Left lung (tissue), 10 donors: ENCODE data around the gene CSTPP1. TPM values are rescaled to one million over a fixed set of nuclear protein-coding genes. Genes with fewer than 3 reads are reported as not detected.
"Not testable (repeated sequence)": the region's sequence is repeated elsewhere in the genome, so short reads cannot be mapped to it uniquely, and the experiment has no call there.

ENCODE experiments used
- ATAC-seq: fragments of 200-7000 bp; cut with Tn5 transposase; one replicate; pipeline ENCODE4 v1.9.1; 2020; ENCODE audit warnings: moderate library complexity
- DNase-seq, 4 donors: peaks; one replicate each; pipeline ENCODE4 v3.0.0-alpha.2; 2013 to 2020
- H3K27ac ChIP-seq, 2 donors: fragments of 200-600 bp; sonication (generic) in 1 of 2; one replicate each; pipeline versions ENCODE4 v1.5.0 to v1.8.0; 2020 to 2021
- H3K27me3 ChIP-seq, 2 donors: fragments of 200-600 bp; sonication (generic) in 1 of 2; one replicate each; pipeline versions ENCODE4 v1.5.0 to v1.8.0; 2020 to 2021
- H3K36me3 ChIP-seq, 2 donors: fragments of 200-600 bp; sonication (generic) in 1 of 2; one replicate each; pipeline versions ENCODE4 v1.5.0 to v1.8.0; 2020 to 2021
- H3K4me1 ChIP-seq, 2 donors: fragments of 200-600 bp; one replicate each; pipeline ENCODE4 v1.8.0; 2021
- H3K4me3 ChIP-seq, 2 donors: fragments of 200-600 bp; sonication (generic) in 1 of 2; one replicate each; pipeline versions ENCODE4 v1.5.0 to v1.8.0; 2020 to 2021; ENCODE audit warnings: mild to moderate bottlenecking in 1 of 2
- H3K9me3 ChIP-seq, 2 donors: fragments of 200-600 bp; sonication (generic) in 1 of 2; one replicate each; pipeline versions ENCODE4 v1.5.0 to v1.8.0; 2020 to 2021
- intact Hi-C, 2 donors: fragments of 100-400 bp; cut with DNase I; formaldehyde crosslinking; loops; one replicate each; pipeline versions ENCODE4 v1.11.2 to v1.14.2; 2022
- polyA plus RNA-seq, 6 donors: library from polyadenylated mRNA; unstranded; fragments of 120-200 nt; gene quantifications; one replicate each; pipeline ENCODE4 v1.2.1, GENCODE V29; 2013; ENCODE audit not compliant: insufficient read length in 6 of 6
- total RNA-seq, 2 donors: library from RNA; stranded (reverse); fragmentation: NEBNext Ultra II Directional; extraction: Animal tissue kit (Norgen Biotek cat#: 25700); gene quantifications; one replicate each; pipeline ENCODE4 v1.2.1, GENCODE V29; 2021
- TF ChIP-seq, protein P1 (sequence below), 2 donors: fragments of 200-600 bp; sonication (generic) in 1 of 2; IDR thresholded peaks; one replicate each; pipeline versions ENCODE4 v1.5.0 to v1.8.0; 2021; ENCODE audit warnings: antibody characterized with exemption in 2 of 2
- donor health status: DM: no; HTN: yes; CAD: no.
- donor health status: DM: no; HTN: no; CAD: no.

CSTPP1 gene
- total and polyA plus RNA-seq, 8 donors: 28.7 to 56.0 (median 51.4) TPM

DNA sequence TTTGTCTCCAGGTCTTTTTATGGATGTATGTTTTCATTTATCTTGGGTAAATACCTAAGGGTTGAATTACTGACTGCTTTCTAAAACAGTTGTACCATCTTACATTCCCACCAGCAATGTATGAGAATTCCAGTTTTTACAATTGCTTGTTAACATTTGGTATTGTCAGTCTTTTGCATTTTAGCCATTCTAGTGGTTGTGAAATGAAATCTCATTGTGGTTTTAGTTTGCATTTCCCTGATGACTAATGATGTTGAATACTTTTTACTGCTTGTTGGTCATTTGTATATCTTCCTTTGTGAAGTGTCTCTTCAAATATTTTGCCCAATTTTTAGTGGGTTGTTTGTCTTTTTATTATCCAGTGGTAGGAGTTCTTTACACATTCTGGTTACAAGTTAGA lies 147.4 kb downstream of the CSTPP1 start:
- Histone ChIP-seq H3K27me3 (no peaks in the 10 kb centered on the region), H3K27ac (no peak overlapping the region), H3K4me3 (no peak overlapping the region), H3K36me3 (no peaks in the 10 kb centered on the region), H3K4me1 (no peaks in the 10 kb centered on the region), H3K9me3 (no peaks in the 10 kb centered on the region)
- DNase-seq (no peak), ATAC-seq (no peak)
- TF ChIP-seq, protein P1, sequence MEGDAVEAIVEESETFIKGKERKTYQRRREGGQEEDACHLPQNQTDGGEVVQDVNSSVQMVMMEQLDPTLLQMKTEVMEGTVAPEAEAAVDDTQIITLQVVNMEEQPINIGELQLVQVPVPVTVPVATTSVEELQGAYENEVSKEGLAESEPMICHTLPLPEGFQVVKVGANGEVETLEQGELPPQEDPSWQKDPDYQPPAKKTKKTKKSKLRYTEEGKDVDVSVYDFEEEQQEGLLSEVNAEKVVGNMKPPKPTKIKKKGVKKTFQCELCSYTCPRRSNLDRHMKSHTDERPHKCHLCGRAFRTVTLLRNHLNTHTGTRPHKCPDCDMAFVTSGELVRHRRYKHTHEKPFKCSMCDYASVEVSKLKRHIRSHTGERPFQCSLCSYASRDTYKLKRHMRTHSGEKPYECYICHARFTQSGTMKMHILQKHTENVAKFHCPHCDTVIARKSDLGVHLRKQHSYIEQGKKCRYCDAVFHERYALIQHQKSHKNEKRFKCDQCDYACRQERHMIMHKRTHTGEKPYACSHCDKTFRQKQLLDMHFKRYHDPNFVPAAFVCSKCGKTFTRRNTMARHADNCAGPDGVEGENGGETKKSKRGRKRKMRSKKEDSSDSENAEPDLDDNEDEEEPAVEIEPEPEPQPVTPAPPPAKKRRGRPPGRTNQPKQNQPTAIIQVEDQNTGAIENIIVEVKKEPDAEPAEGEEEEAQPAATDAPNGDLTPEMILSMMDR (IDR thresholded peaks at IDR 0.05): no peak
- intact Hi-C loops: no loop called here

DNA sequence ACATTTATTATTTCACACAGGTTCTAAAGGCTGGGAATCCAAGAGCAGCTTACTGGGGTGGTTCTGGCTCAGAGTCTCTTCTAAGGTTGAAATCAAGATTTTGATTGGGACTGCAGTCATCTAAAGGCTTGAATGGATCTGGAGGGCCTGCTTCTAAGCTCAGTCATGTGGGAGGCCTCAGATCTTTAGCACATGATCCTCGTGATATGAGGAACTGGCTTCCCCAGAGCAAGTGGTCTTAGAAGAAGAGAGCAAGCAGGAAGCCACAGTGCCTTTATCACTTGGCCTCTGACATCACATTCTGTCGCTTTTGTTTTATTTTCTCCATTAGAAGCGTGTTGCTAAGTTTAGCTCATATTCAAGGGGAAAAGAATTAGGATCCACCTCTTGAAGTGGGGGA lies 151.2 kb downstream of the CSTPP1 start:
- no peaks in the 10 kb centered on the region for H3K27me3 ChIP-seq
- H3K4me1 ChIP-seq: no peaks in the 10 kb centered on the region
- no peak overlapping the region for H3K27ac ChIP-seq
- intact Hi-C loops: no loop called here
- DNase-seq (no peak), ATAC-seq (no peak)
- TF ChIP-seq, protein P1 (IDR thresholded peaks at IDR 0.05): no peak
- H3K4me3 ChIP-seq: no peak overlapping the region
- H3K9me3 ChIP-seq: no peaks in the 10 kb centered on the region
- no peaks in the 10 kb centered on the region for H3K36me3 ChIP-seq

DNA sequence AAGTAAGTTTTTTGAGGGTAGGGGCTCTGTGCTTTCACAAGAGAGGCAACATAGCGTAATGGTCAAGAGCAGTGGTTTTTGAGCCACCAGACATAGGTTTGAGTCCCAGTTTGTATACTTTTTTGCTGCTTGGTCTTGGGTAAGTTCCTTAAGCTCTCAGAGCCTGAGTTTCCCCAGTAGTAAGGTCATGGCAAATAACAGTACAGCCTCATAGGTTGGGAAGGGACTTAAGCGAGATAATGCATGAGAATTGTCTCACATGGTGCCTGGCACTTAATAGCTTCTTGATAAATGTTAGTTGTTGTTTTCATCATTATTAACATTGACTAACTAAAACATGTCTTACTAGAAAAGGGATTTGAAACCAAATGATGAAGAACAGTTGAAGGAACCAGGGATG lies 157.0 kb downstream of the CSTPP1 start:
- no peaks in the 10 kb centered on the region for H3K9me3 ChIP-seq
- intact Hi-C loops: no loop called here
- H3K4me1 ChIP-seq: no peaks in the 10 kb centered on the region
- H3K27me3 ChIP-seq: no peaks in the 10 kb centered on the region
- TF ChIP-seq, protein P1 (IDR thresholded peaks at IDR 0.05): no peak
- no peaks in the 10 kb centered on the region for H3K36me3 ChIP-seq
- ATAC-seq: no peak
- no peak for DNase-seq
- no peak overlapping the region for H3K4me3 ChIP-seq
- H3K27ac ChIP-seq: no peak overlapping the region

DNA sequence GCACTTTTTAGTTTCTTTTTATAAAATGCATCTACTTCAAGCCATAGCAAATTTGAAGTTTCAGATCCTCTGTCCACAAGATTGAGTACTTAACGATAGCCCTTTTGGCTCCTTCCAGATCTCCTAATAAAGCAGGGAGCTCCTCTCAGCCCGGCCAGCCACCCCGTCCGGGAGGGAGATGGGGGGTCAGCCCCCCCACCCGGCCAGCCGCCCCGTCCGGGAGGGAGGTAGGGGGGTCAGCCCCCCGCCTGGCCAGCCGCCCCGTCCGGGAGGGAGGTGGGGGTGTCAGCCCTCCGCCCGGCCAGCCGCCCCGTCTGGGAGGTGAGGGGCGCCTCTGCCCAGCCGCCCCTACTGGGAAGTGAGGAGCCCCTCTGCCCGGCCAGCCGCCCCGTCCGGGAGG lies 160.3 kb downstream of the CSTPP1 start:
- H3K36me3 ChIP-seq, intact Hi-C loops, ATAC-seq, DNase-seq, H3K27me3 ChIP-seq, H3K9me3 ChIP-seq, H3K4me1 ChIP-seq, H3K4me3 ChIP-seq, H3K27ac ChIP-seq: not testable (repeated sequence)

DNA sequence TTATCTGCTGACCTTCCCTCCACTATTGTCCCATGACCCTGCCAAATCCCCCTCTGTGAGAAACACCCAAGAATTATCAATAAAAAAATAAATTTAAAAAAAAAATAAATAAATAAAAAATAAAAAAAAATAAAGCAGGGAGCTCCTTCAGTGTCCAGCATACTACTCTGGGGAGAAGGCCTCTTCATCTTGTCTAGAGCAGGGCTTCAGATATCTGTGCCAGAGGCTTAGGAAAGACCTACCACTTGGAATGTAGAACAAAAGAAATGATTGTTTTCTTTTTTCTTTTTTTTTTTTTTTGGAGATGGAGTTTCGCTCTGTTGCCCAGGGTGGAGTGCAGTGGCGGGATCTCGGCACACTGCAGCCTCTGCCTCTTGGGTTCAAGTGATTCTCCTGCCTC lies 161.7 kb downstream of the CSTPP1 start:
- ATAC-seq, H3K4me1 ChIP-seq, intact Hi-C loops, H3K36me3 ChIP-seq, DNase-seq, H3K9me3 ChIP-seq, H3K4me3 ChIP-seq, H3K27me3 ChIP-seq, H3K27ac ChIP-seq: not testable (repeated sequence)

DNA sequence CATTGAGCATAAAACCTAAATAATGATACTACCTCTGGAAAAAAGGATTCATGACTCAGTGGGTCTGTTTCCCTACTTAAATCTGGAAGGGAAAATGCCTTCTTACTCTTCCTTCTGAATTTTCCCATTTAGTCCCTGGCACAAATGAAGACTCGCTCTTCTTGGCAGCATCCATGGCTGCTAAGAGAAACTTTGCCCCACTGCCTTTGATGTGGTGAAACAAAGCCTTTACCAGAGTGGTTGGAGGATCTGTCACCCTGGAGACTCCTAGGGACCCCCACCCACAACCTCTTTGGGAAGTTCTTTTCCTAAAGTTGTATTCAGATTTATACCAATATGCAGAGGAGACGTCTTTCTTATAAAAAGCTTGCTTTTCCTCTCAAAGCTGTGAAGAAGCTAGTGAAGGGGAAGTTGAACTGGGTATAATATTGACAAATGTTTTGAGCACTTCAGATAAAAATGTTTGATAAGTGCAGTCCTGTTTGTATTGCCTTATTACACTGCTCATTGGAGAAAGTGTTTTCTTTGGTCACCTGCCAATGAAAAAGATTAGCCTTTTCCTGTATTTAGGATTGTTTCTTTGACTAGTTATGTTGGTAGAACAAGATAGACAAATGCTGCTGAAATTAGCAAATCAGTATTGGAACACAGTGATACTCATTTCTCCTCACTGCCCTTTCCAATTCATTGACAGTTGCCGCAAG lies 162.8 kb downstream of the CSTPP1 start:
- TF ChIP-seq, protein P1 (IDR thresholded peaks at IDR 0.05): no peak
- H3K9me3 ChIP-seq: no peaks in the 10 kb centered on the region
- H3K4me1 ChIP-seq: no peaks in the 10 kb centered on the region
- no peaks in the 10 kb centered on the region for H3K36me3 ChIP-seq
- no peak overlapping the region for H3K4me3 ChIP-seq
- ATAC-seq: peak; percentile 64
- intact Hi-C loops: no loop called here
- no peaks in the 10 kb centered on the region for H3K27me3 ChIP-seq
- no peak for DNase-seq
- no peak overlapping the region for H3K27ac ChIP-seq
